ENCODE measurements around the gene PRLH.

DNA sequence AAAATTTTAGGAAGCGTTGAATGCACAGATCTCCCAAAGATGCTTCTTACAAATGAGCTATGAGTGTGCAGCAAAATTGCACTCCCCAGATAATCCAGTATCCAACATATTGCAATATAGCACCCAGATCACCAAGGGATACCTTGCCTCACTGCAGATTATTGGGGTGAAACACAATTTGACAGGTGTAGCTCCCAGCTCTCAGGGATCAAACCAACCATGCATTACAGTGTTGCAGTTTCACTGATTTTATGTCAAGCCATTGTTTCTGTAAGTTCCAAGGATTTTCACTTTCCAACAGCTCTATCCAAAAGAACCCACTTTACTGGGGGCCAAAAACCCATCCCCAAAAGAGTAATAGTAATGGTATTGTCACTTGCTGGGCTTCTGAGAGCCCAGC lies 10.8 kb upstream of the PRLH start:
- no peak for TF ChIP-seq POLR2A (IDR thresholded peaks at IDR 0.05)
- TF ChIP-seq, protein P1, sequence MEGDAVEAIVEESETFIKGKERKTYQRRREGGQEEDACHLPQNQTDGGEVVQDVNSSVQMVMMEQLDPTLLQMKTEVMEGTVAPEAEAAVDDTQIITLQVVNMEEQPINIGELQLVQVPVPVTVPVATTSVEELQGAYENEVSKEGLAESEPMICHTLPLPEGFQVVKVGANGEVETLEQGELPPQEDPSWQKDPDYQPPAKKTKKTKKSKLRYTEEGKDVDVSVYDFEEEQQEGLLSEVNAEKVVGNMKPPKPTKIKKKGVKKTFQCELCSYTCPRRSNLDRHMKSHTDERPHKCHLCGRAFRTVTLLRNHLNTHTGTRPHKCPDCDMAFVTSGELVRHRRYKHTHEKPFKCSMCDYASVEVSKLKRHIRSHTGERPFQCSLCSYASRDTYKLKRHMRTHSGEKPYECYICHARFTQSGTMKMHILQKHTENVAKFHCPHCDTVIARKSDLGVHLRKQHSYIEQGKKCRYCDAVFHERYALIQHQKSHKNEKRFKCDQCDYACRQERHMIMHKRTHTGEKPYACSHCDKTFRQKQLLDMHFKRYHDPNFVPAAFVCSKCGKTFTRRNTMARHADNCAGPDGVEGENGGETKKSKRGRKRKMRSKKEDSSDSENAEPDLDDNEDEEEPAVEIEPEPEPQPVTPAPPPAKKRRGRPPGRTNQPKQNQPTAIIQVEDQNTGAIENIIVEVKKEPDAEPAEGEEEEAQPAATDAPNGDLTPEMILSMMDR (IDR thresholded peaks at IDR 0.05): no peak
